HEK293 (cell line): Measurements from ENCODE around the gene FBXW11.

ENCODE experiments used
- CTCF ChIP-seq: fragments of 450-650 bp; formaldehyde crosslinking; IDR thresholded peaks from 2 replicates; pipeline ENCODE4 v1.5.1; 2016; ENCODE audit warnings: missing biosample characterization, missing genetic modification characterization
- ZBTB48 ChIP-seq: fragments of 450-650 bp; formaldehyde crosslinking; IDR thresholded peaks from 2 replicates; pipeline ENCODE4 v1.5.1; 2016; ENCODE audit warnings: missing biosample characterization, missing genetic modification characterization
- ZNF132 ChIP-seq: fragments of 450-650 bp; formaldehyde crosslinking; IDR thresholded peaks from 2 replicates; pipeline ENCODE4 v1.5.1; 2017; ENCODE audit warnings: missing biosample characterization, missing genetic modification characterization, borderline replicate concordance
- ZNF266 ChIP-seq: fragments of 450-650 bp; formaldehyde crosslinking; IDR thresholded peaks from 2 replicates; pipeline ENCODE4 v1.5.1; 2016; ENCODE audit warnings: missing biosample characterization, missing genetic modification characterization, low read depth
- ZNF558 ChIP-seq: fragments of 450-650 bp; formaldehyde crosslinking; IDR thresholded peaks from 2 replicates; pipeline ENCODE4 v1.5.1; 2016; ENCODE audit warnings: missing biosample characterization, missing genetic modification characterization
- ZNF670 ChIP-seq: fragments of 450-650 bp; formaldehyde crosslinking; IDR thresholded peaks from 2 replicates; pipeline ENCODE4 v1.5.1; 2016; ENCODE audit warnings: missing biosample characterization, missing genetic modification characterization, low read depth
- ZNF768 ChIP-seq: fragments of 450-650 bp; formaldehyde crosslinking; IDR thresholded peaks from 2 replicates; pipeline ENCODE4 v1.5.1; 2018; ENCODE audit warnings: missing biosample characterization, mild to moderate bottlenecking, missing genetic modification characterization
- ZNF843 ChIP-seq: fragments of 450-650 bp; formaldehyde crosslinking; IDR thresholded peaks from 2 replicates; pipeline ENCODE4 v1.5.1; 2016; ENCODE audit warnings: missing biosample characterization, missing genetic modification characterization

- TF ChIP-seq CTCF: no peak
- TF ChIP-seq ZNF768: no peak
- no peak for TF ChIP-seq ZNF670 (tag by site-specific recombination)
- TF ChIP-seq ZNF558 (tag by site-specific recombination): no peak
- TF ChIP-seq ZNF132 (tag by site-specific recombination): no peak
- no peak for TF ChIP-seq ZNF266 (tag by site-specific recombination)
- TF ChIP-seq ZNF843: no peak
- no peak for TF ChIP-seq ZBTB48 (tag by site-specific recombination)
Observed at GRCh38 chr5:171997011-171997410, 9.4 kb downstream of the FBXW11 start.
